HL-60 (cell line): ENCODE data around the gene HS3ST5.

ENCODE experiments used
- CTCF ChIP-seq: IDR thresholded peaks from one replicate; pipeline ENCODE4 v1.5.1; 2011; ENCODE audit warnings: low read length, control low read depth, inconsistent platforms; ENCODE audit not compliant: insufficient read depth
- GABPA ChIP-seq: IDR thresholded peaks from 2 replicates; pipeline ENCODE4 v1.6.1; 2012; ENCODE audit warnings: low read depth
- POLR2AphosphoS5 ChIP-seq: IDR thresholded peaks from 2 replicates; pipeline ENCODE4 v1.6.1; 2012; ENCODE audit warnings: low read depth
- SPI1 ChIP-seq: IDR thresholded peaks from 2 replicates; pipeline ENCODE4 v1.6.1; 2012; ENCODE audit warnings: low read depth, mild to moderate bottlenecking, borderline replicate concordance

GRCh38 chr6:114342086-114342825, 567 bp downstream of the HS3ST5 start:
- no peak for TF ChIP-seq CTCF
- TF ChIP-seq POLR2AphosphoS5 = no peak
- TF ChIP-seq GABPA = no peak
- no peak for TF ChIP-seq SPI1
